Endothelial cell (in vitro differentiated cells): ENCODE measurements around the gene ARHGEF38. TPM values are rescaled to one million over a fixed set of nuclear protein-coding genes. Genes with fewer than 3 reads are reported as not detected.
"Not testable (repeated sequence)": the region's sequence is repeated elsewhere in the genome, so short reads cannot be mapped to it uniquely, and the experiment has no call there.

Experiments used
- DNase-seq: peaks from one replicate; pipeline ENCODE4 v3.0.0; 2021; ENCODE audit warnings: low spot score
- H3K27ac Mint-ChIP-seq: one replicate; pipeline ENCODE4 v1.8.0; 2021; ENCODE audit warnings: mixed read lengths, inconsistent platforms; ENCODE audit not compliant: unreplicated experiment
- H3K27me3 Mint-ChIP-seq: one replicate; pipeline ENCODE4 v1.8.0; 2021; ENCODE audit warnings: mild to moderate bottlenecking, moderate library complexity, mixed read lengths, inconsistent platforms; ENCODE audit not compliant: unreplicated experiment
- H3K36me3 Mint-ChIP-seq: one replicate; pipeline ENCODE4 v1.8.0; 2021; ENCODE audit warnings: mild to moderate bottlenecking, low read depth, mixed read lengths, inconsistent platforms; ENCODE audit not compliant: unreplicated experiment
- H3K4me1 Mint-ChIP-seq: one replicate; pipeline ENCODE4 v1.8.0; 2021; ENCODE audit warnings: mild to moderate bottlenecking, mixed read lengths, inconsistent platforms; ENCODE audit not compliant: unreplicated experiment
- H3K4me3 Mint-ChIP-seq: one replicate; pipeline ENCODE4 v1.8.0; 2021; ENCODE audit warnings: mild to moderate bottlenecking, mixed read lengths, inconsistent platforms; ENCODE audit not compliant: unreplicated experiment
- H3K9me3 Mint-ChIP-seq: one replicate; pipeline ENCODE4 v1.8.0; 2021; ENCODE audit warnings: mixed read lengths, inconsistent platforms; ENCODE audit not compliant: unreplicated experiment
- total RNA-seq: library from RNA; stranded (reverse); fragmentation: NEBNext Ultra II Directional; extraction: Animal tissue kit (Norgen Biotek cat#: 25700); gene quantifications from one replicate; pipeline ENCODE4 v1.2.1, GENCODE V29; 2021; ENCODE audit not compliant: unreplicated experiment
- TF ChIP-seq, protein P1 (sequence below): fragments of 200-600 bp; sonication (generic); IDR thresholded peaks from one replicate; pipeline ENCODE4 v1.5.0; 2021; ENCODE audit warnings: antibody characterized with exemption; ENCODE audit not compliant: unreplicated experiment

The ARHGEF38 gene
- total RNA-seq, 1 donor from 2014 or later = not detected

DNA sequence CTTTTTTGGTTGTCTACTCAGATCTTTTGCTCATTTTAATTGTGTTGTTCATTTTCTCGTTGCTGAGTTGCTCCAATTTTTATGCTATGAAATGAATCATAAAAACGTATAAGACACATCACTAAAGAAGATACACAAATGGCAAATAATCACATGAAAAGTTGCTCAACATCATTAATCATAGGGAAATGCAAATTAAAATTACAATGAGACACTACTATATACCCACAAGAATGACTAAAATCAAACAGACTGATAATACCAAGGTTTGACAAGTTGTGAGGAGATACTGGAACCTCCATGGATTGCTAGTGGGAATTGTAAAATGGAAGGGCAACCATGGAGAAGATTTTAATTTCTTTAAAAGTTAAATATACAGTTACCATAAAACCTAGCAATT is 173.2 kb downstream of the ARHGEF38 start:
- Mint-ChIP-seq H3K4me1 (no peaks in the 10 kb centered on the region), H3K36me3 (peaks cover 16% of the 10 kb centered on the region), H3K9me3 (no peaks in the 10 kb centered on the region), H3K27me3 (peaks cover 1% of the 10 kb centered on the region), H3K27ac (no peak overlapping the region), H3K4me3 (no peak overlapping the region)
- no peak for DNase-seq
- TF ChIP-seq, protein P1, sequence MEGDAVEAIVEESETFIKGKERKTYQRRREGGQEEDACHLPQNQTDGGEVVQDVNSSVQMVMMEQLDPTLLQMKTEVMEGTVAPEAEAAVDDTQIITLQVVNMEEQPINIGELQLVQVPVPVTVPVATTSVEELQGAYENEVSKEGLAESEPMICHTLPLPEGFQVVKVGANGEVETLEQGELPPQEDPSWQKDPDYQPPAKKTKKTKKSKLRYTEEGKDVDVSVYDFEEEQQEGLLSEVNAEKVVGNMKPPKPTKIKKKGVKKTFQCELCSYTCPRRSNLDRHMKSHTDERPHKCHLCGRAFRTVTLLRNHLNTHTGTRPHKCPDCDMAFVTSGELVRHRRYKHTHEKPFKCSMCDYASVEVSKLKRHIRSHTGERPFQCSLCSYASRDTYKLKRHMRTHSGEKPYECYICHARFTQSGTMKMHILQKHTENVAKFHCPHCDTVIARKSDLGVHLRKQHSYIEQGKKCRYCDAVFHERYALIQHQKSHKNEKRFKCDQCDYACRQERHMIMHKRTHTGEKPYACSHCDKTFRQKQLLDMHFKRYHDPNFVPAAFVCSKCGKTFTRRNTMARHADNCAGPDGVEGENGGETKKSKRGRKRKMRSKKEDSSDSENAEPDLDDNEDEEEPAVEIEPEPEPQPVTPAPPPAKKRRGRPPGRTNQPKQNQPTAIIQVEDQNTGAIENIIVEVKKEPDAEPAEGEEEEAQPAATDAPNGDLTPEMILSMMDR = no peak

DNA sequence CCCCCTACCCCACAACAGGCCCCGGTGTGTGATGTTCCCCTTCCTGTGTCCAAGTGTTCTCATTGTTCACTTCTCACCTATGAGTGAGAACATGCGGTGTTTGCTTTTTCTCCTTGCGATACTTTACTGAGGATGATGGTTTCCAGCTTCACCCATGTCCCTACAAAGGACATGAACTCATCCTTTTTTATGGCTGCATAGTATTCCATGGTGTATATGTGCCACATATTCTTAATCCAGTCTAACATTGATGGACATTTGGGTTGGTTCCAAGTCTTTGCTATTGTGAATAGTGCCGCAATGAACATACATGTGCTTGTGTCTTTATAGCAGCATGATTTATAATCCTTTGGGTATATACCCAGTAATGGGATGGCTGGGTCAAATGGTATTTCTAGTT is 177.5 kb downstream of the ARHGEF38 start:
- H3K27ac Mint-ChIP-seq, H3K27me3 Mint-ChIP-seq, H3K4me1 Mint-ChIP-seq, H3K9me3 Mint-ChIP-seq, DNase-seq, H3K4me3 Mint-ChIP-seq: not testable (repeated sequence)
- H3K36me3 Mint-ChIP-seq = peaks cover 46% of the 10 kb centered on the region

Other genes starting within 250 kb of the ARHGEF38 start
- gene PPA2, start 78.6 kb upstream of the ARHGEF38 start, total RNA-seq = 45.5 TPM
- gene INTS12, start 156.1 kb downstream of the ARHGEF38 start, total RNA-seq = 16.0 TPM
- gene GSTCD, start 156.2 kb downstream of the ARHGEF38 start, total RNA-seq = 14.0 TPM